CD4-positive, alpha-beta T cell treated with Interleukin-10 for 1 hour (primary cell): ENCODE data around the gene DPP3.
"Not testable (repeated sequence)": the region's sequence is repeated elsewhere in the genome, so short reads cannot be mapped to it uniquely, and the experiment has no call there.

ENCODE experiments used
- DNase-seq: peaks from one replicate; pipeline ENCODE4 v3.0.0-alpha.2; 2020

Gene DPP3

DNA sequence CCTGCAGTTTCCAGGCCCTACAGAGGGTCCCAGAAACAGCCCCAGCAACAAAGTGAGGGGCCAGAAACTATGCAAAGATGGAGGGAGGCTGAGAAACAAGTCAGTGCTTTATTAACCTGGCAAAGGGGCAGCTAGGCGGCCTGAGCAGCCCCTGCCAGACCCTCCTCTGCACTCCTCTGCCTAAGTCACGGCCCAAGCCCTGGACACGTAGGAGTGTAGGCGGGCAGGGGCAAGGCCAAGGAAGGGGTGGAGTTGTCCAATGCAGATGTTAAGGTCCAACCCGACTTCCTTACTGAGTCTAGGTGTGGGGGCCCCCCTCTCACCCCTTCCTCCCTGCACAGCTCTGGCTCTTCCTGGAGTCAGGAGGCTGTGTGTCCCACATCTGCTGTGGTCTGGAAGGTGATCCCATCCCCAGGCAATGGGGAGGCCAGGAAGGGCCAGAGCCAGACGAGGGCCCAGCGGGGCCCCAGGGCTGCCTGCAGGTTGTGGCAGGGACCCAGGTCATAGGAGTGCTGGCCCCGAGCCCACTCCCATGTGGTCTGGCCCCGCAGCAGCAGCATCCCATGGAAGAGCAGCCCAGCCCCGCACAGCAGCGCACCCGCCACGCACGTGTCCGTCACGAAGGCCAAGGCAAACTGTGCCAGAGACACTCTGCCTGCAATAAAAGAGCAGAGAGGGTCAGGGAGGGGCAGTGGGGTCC lies 59.1 kb downstream of the DPP3 start:
- no peak for DNase-seq

DNA sequence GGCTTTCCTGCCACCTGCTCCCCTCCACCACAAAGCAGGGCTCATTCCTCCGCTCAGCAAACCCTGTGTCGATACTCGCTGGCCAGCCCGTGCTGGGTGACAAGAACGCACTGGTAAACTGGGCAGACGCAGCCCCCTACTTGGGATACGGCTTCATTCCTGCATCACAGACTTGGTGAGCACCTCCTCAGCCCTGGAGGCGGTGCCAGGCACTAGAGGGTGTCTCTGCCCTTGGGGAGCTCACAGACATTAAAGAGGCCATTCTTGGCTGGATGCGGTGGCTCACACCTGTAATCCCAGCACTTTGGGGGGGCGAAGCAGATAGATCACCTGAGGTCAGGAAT lies 59.6 kb downstream of the DPP3 start:
- no peak for DNase-seq

DNA sequence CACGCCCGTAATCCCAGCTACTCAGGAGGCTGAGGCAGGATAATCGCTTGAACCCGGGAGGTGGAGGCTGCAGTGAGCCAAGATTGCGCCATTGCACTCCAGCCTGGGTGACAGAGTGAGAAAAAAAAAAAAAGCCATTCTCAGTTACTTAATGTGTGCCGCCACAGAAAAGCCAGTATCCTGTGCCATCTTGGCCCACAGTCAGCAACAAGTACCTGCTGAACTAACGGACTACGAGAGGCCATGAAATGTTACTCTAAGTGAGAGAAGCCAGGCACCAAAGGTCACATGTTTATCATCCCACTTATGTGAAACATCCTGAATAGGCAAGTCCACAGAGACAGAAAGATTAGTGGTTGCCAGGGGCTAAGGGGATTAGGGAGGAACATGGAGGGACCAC lies 60.4 kb downstream of the DPP3 start:
- DNase-seq = not testable (repeated sequence)

DNA sequence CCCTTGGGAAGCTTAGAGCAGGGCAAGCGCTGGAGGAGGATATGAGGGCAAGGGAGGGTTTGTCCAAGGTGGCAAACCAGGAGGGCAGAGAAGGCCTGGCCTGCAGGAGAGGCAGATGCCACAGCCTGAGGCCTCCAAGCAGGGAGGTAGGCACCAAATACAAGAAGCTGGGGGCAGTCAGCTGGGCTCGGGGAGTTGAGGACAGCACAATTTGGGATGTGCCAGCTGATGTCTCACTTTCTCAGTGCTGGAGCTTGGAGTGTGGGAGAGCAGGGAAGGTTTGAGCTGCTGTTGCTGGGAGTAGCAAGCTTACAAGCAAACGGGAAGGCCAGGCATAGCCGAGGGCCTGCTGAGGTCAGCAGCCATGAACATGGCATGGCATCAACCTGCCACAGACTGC lies 61.7 kb downstream of the DPP3 start:
- no peak for DNase-seq

- no peak for DNase-seq
Observed at GRCh38 chr11:66542362-66542761, 62.1 kb downstream of the DPP3 start.

GRCh38 chr11:66543263-66544107 lies 63.3 kb downstream of the DPP3 start:
- peak; percentile 80 for DNase-seq

DNA sequence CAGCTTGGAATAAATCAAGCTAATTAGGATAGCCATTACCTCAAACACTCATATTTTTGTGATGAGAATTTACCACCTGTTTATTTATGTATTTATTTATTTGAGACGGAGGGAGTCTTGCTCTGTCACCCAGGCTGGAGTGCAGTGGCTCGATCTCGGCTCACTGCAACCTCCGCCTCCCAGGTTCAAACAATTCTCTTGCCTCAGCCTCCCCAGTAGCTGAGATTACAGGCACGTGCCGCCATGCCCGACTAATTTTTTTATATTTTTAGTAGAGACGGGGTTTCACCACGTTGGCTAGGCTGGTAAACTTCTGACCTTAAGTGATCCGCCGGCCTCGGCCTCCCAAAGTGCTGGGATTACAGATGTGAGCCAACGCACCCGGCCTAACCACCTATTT lies 64.7 kb downstream of the DPP3 start:
- not testable (repeated sequence) for DNase-seq

- DNase-seq = peak; percentile 92
Observed at GRCh38 chr11:66545701-66546367, 65.6 kb downstream of the DPP3 start, which contains the start of gene ZDHHC24. Gene ZDHHC24 (minus strand): TSS chr11:66546048. CDS start chr11:66546003, 45 bp downstream.

DNA sequence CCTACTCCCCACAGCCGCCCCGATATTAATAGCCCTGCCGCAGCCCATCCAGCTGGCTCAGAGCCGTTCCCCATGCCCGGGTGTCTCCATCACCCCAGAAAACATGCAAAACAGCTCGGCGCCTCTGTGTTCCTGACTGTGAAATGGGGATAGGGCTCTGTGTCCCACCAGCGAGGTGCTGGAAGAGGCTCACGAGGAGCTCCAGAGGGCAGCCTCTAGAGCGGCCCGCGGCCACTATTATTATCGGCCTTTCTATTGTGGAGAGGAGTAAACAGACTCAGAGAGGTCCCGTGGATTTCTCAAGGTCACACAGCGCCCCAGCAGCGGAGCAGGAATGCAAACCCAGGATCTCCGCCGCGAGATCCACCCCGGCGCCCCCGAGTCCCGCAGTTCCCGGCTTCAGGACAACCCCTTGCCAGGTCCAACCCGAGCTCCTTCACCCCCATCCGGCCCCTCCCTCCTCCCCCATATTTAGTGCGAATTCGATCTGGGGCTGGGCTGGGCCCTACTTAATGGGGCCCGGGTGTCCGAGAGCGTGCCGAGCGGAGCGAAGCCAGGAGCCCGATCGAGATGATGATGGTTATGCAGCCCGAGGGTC lies 66.2 kb downstream of the DPP3 start, which contains the start of gene ACTN3:
TSS of gene ACTN3 (plus strand) at position 536 of the 598 bp plus-strand sequence. CDS start at position 571, 35 bp downstream.
- DNase-seq = peak; percentile 17

GRCh38 chr11:66546966-66547661 lies 66.9 kb downstream of the DPP3 start:
- no peak for DNase-seq

DNA sequence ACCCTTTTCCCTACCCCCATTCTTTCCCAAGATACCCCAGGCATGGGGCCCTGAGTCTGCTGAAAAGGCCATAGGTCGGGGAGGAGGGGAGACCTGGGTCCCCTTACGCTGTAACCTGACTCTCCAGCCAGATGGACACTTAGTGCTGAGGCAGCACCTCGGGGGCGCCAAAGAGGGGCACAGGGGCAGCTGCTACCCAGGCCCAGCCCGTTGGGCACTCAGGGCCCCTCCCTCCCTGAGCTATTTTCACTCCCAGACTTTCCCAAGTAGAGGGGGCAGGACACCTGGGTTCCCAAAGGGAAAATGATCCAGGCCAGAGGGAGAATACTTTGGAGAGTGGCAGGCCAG lies 67.4 kb downstream of the DPP3 start:
- DNase-seq = no peak

DNA sequence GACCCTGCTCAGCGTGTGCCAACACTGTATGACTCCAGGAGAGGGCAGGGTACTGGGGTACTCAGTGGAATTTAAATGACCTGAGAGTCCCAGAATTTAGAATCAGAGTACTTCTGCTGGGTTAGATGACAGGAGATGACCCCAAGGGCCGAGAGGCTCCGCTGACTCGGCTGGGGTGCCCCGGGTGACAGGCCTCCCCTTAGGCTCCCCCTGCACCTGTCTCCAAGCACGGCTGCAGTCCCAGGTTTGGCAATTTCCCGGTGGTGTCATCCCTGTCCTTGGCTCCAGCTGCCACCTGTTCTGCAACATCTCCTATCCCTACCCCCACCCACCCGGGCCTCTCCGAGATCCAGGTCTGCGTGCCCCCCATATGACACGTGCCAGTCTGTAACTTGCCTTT lies 67.8 kb downstream of the DPP3 start:
- DNase-seq = no peak

DNA sequence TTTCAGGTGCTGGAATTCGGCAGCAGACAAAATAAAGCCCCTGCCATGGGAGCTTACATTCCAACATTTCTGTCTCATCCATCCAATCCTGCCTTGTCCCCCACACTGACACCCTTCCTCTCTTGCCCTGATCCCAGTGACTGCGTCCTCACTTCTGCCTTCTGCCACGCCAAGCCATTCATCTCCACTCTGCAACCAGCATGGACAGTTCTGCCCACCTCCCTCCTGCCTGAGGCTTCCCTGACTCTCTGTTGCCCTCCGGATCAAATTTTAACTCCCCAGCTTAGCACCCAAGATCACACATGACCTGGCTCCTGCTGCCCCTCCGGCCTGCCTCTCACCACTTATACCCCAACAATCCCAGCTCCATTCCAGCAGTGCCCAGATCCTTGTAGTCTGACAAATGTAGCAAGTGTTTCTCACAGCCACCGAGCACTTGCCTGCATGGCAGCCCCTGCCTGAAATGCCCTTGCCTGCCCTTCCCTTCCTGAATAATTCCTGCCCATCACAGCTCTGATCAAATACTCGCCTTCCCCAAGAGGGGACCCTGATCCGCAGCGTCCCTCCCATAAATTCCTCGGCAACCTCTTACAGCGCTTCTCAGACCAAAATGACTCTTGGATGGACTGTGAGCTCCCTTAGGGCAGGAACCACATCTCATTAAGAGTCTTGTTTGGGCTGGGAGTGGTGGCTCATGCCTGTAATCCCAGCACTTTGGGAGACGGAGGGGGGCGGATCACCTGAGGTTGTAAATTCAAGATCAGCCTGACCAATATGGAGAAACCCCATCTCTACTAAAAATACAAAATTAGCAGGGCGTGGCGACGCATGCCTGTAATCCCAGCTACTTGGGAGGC lies 68.8 kb downstream of the DPP3 start:
- DNase-seq = no peak

GRCh38 chr11:66549696-66550095 lies 69.5 kb downstream of the DPP3 start:
- DNase-seq = no peak

DNA sequence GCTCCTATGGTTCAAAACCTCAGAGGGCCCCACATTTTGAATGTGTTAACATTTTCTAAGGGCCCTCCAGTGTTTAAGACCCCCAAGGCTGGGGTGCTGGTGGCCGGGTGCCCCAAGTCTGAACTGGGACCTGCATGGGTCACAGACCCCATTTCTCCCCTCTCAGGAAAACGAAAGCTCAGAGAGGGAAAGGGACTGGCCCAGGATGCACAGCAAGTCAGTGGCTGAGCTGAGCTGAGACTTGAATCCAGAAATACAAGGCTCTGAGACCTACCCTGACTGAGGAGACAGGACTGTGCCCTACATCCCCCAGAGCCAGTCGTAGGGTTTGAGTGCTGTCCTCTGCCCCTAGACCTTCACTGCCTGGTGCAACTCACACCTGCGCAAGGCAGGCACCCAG lies 70.7 kb downstream of the DPP3 start:
- DNase-seq = no peak

GRCh38 chr11:66554602-66555001 lies 74.4 kb downstream of the DPP3 start:
- DNase-seq = no peak

DNA sequence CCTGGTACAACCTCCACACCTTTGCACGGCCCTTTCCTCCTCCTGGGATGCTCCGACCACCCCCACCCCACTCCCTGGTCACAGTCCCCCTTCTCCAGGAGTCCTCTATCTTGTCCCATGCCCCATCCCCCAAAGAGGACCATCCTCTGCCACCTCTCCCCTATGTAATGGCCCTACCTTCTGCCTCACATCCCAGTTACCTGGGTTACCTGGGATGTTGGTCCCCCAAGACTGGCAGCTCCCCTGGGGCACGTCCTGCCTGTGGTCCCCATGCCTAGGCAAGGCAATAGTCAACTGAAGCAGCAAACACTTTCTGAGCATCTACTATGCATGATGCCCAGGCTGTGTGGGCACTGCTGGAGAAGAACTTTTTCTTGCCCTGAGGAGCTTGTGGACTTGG lies 75.2 kb downstream of the DPP3 start:
- no peak for DNase-seq

- DNase-seq = no peak
Observed at GRCh38 chr11:66556086-66556485, 75.9 kb downstream of the DPP3 start.

DNA sequence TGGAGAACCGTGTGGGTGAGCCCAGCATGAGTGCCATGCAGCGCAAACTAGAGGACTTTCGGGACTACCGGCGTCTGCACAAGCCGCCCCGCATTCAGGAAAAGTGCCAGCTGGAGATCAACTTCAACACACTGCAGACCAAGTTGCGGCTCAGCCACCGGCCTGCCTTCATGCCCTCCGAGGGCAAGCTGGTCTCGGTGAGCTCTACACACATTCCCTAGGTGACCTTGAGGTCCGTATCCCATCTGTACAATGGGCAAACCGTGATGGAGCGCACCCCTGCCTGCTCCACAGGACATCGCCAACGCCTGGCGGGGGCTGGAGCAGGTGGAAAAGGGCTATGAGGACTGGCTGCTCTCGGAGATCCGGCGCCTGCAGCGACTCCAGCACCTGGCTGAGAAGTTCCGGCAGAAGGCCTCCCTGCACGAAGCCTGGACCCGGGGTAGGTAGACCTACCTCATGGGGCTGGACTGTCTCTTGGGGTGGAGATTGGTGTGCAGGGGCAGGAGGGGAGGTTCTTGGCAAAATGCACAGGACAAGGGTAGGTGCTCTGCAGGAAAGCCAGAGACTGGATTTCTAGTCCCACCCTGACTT lies 77.6 kb downstream of the DPP3 start:
- DNase-seq = no peak
